Liver (tissue), 9 donors: ENCODE results near the gene RYR2. TPM values are rescaled to one million over a fixed set of nuclear protein-coding genes. Genes with fewer than 3 reads are reported as not detected.

Experiments used
- DNase-seq: peaks from one replicate; pipeline ENCODE4 v3.0.0-alpha.2; 2017; ENCODE audit warnings: low spot score
- H3K27ac ChIP-seq, 2 donors: one replicate each; pipeline ENCODE4 v1.7.0; 2013; ENCODE audit warnings: inconsistent platforms in 2 of 2, low read length in 2 of 2, control low read depth in 1 of 2, low read depth in 1 of 2, mild to moderate bottlenecking in 1 of 2
- H3K27me3 ChIP-seq, 4 donors: one replicate each; pipeline versions ENCODE4 v1.6.1 to v1.7.0; 2013; ENCODE audit warnings: low read length in 3 of 4, inconsistent platforms in 1 of 4, mild to moderate bottlenecking in 1 of 4, moderate library complexity in 1 of 4; ENCODE audit not compliant: control insufficient read depth in 4 of 4, insufficient read depth in 4 of 4
- H3K36me3 ChIP-seq, 4 donors: one replicate each; pipeline versions ENCODE4 v1.6.1 to v1.7.0; 2013; ENCODE audit warnings: low read length in 3 of 4, mild to moderate bottlenecking in 3 of 4, low read depth in 1 of 4, moderate library complexity in 1 of 4; ENCODE audit not compliant: control insufficient read depth in 4 of 4, insufficient read depth in 3 of 4
- H3K4me1 ChIP-seq, 4 donors: one replicate each; pipeline versions ENCODE4 v1.6.1 to v1.7.0; 2013; ENCODE audit warnings: low read length in 3 of 4, mild to moderate bottlenecking in 3 of 4, moderate library complexity in 1 of 4; ENCODE audit not compliant: control insufficient read depth in 4 of 4, insufficient read depth in 4 of 4
- H3K4me3 ChIP-seq, 3 donors: one replicate each; pipeline versions ENCODE4 v1.6.1 to v1.7.0; 2013; ENCODE audit warnings: low read length in 3 of 3, control low read depth in 1 of 3, low read depth in 1 of 3, mild to moderate bottlenecking in 1 of 3
- H3K9ac ChIP-seq, 2 donors: one replicate each; pipeline ENCODE4 v1.7.0; 2013; ENCODE audit warnings: low read length in 2 of 2, mild to moderate bottlenecking in 2 of 2, moderate library complexity in 2 of 2, control low read depth in 1 of 2, low read depth in 1 of 2
- H3K9me3 ChIP-seq, 4 donors: one replicate each; pipeline versions ENCODE4 v1.6.1 to v1.7.0; 2013; ENCODE audit warnings: low read length in 3 of 4; ENCODE audit not compliant: control insufficient read depth in 4 of 4
- ATF3 ChIP-seq: IDR thresholded peaks from 2 replicates; pipeline ENCODE4 v1.6.1; 2016; ENCODE audit warnings: antibody characterized with exemption
- CTCF ChIP-seq: fragments of 150-350 bp; IDR thresholded peaks from 2 replicates; pipeline ENCODE4 v1.5.1; 2017; ENCODE audit warnings: improper control_type of control experiment, low read depth, low read length; ENCODE audit not compliant: missing input control
- EGR1 ChIP-seq, 2 donors: IDR thresholded peaks; 2 replicates each; pipeline ENCODE4 v1.6.1; 2016 to 2018; ENCODE audit warnings: antibody characterized with exemption in 2 of 2, low read depth in 2 of 2
- FOXA1 ChIP-seq: IDR thresholded peaks from 2 replicates; pipeline ENCODE4 v1.6.1; 2016; ENCODE audit warnings: antibody characterized with exemption
- FOXA2 ChIP-seq: IDR thresholded peaks from 2 replicates; pipeline ENCODE4 v1.6.1; 2016; ENCODE audit warnings: antibody characterized with exemption
- GABPA ChIP-seq, 2 donors: IDR thresholded peaks in 1 of 2; conservative IDR thresholded peaks in 1 of 2; 2 replicates each; pipeline ENCODE4 v1.6.1; 2016; ENCODE audit warnings: antibody characterized with exemption in 2 of 2, mild to moderate bottlenecking in 1 of 2, moderate library complexity in 1 of 2
- HNF4A ChIP-seq, 2 donors: conservative IDR thresholded peaks; 2 replicates each; pipeline ENCODE4 v1.6.1; 2016; ENCODE audit warnings: antibody characterized with exemption in 2 of 2, mild to moderate bottlenecking in 2 of 2
- HNF4G ChIP-seq: IDR thresholded peaks from 2 replicates; pipeline ENCODE4 v1.6.1; 2016; ENCODE audit warnings: antibody characterized with exemption
- JUND ChIP-seq, 2 donors: IDR thresholded peaks; 2 replicates each; pipeline ENCODE4 v1.6.1; 2016; ENCODE audit warnings: antibody characterized with exemption in 2 of 2
- MAX ChIP-seq: IDR thresholded peaks from 2 replicates; pipeline ENCODE4 v1.6.1; 2016; ENCODE audit warnings: antibody characterized with exemption
- NR2F2 ChIP-seq: IDR thresholded peaks from 2 replicates; pipeline ENCODE4 v1.6.1; 2016; ENCODE audit warnings: antibody characterized with exemption
- RAD21 ChIP-seq, 2 donors: IDR thresholded peaks; 2 replicates each; pipeline ENCODE4 v1.6.1; 2016; ENCODE audit warnings: antibody characterized with exemption in 2 of 2, mild to moderate bottlenecking in 2 of 2
- REST ChIP-seq: IDR thresholded peaks from 2 replicates; pipeline ENCODE4 v1.6.1; 2016; ENCODE audit warnings: antibody characterized with exemption, mild to moderate bottlenecking
- RXRA ChIP-seq, 2 donors: IDR thresholded peaks; 2 replicates each; pipeline ENCODE4 v1.6.1; 2017 to 2018; ENCODE audit warnings: antibody characterized with exemption in 2 of 2, mild to moderate bottlenecking in 1 of 2
- SP1 ChIP-seq: IDR thresholded peaks from 2 replicates; pipeline ENCODE4 v1.6.1; 2018; ENCODE audit warnings: antibody characterized with exemption, mild to moderate bottlenecking
- TAF1 ChIP-seq: conservative IDR thresholded peaks from 2 replicates; pipeline ENCODE4 v1.6.1; 2016; ENCODE audit warnings: antibody characterized with exemption, mild to moderate bottlenecking
- YY1 ChIP-seq: IDR thresholded peaks from 2 replicates; pipeline ENCODE4 v1.6.1; 2016; ENCODE audit warnings: antibody characterized with exemption, mild to moderate bottlenecking
- ZBTB33 ChIP-seq: IDR thresholded peaks from 2 replicates; pipeline ENCODE4 v1.6.1; 2016; ENCODE audit warnings: antibody characterized with exemption
- WGBS: extraction: QIAGEN DNeasy Blood & Tissue Kit; methylation state at CpG from one replicate; pipeline ENCODE4 v1.1.7; 2013; 5-methylcytosine and 5-hydroxymethylcytosine counted together
- polyA plus RNA-seq, 2 donors: library from polyadenylated mRNA; stranded (reverse) in 1 of 2; unstranded in 1 of 2; fragments of 200-250 nt in 1 of 2; fragments of >200 nt in 1 of 2; fragmentation: Nextera tagmentation in 1 of 2; extraction: Ambion mirVana in 1 of 2; gene quantifications; one replicate each; pipeline versions ENCODE4 v1.2.1 to v1.2.3, GENCODE V29; 2013 to 2015
- total RNA-seq, 2 donors: library from RNA; depleted of rRNA; stranded (reverse); fragments of >200 nt; gene quantifications; one replicate each; pipeline ENCODE4 v1.2.3, GENCODE V29; 2014
- donor health status: healthy.
- donor health status: healthy.
- donor health status: healthy.
- donor health status: healthy.
- donor health status: healthy.

The RYR2 gene
- total and polyA plus RNA-seq, 4 donors, result 0.06 to 0.75 (median 0.31) TPM

GRCh38 chr1:237873487-237874211, 831.7 kb downstream of the RYR2 start:
- no peak for DNase-seq
- TF ChIP-seq ZBTB33 (no peak), HNF4G (no peak)
- WGBS, result 73% methylated on average over 4 of the region's 4 CpGs

GRCh38 chr1:237875291-237875690, 833.3 kb downstream of the RYR2 start:
- no peak overlapping the region for H3K27ac ChIP-seq
- TF ChIP-seq RAD21 (IDR thresholded peaks at IDR 0.05), result no peak
- TF ChIP-seq JUND (IDR thresholded peaks at IDR 0.05), result no peak
- no peak for TF ChIP-seq NR2F2
- no peak for TF ChIP-seq SP1
- no peak for TF ChIP-seq TAF1
- TF ChIP-seq YY1, result no peak
- no peak for TF ChIP-seq REST
- TF ChIP-seq HNF4G, result no peak
- TF ChIP-seq CTCF, result no peak
- no peak for TF ChIP-seq MAX
- no peak for TF ChIP-seq ZBTB33
- TF ChIP-seq EGR1 (IDR thresholded peaks at IDR 0.05; ENCODE audit: low read depth in 2 of 2), result no peak
- TF ChIP-seq FOXA2, result no peak
- no peak for TF ChIP-seq RXRA (IDR thresholded peaks at IDR 0.05)
- TF ChIP-seq ATF3, result no peak
- TF ChIP-seq GABPA (IDR thresholded peaks at IDR 0.05 in 1 of 2, conservative IDR thresholded peaks at IDR 0.05 in 1 of 2), result no peak
- TF ChIP-seq HNF4A (conservative IDR thresholded peaks at IDR 0.05), result no peak
- no peak for TF ChIP-seq FOXA1
- H3K9me3 ChIP-seq, result no peaks in the 10 kb centered on the region
- 90% methylated on average over 8 of the region's 8 CpGs for WGBS
- H3K9ac ChIP-seq, result no peak overlapping the region
- H3K27me3 ChIP-seq, result peaks cover 0 to 4% (median 1%) of the 10 kb centered on the region in 4 donors
- no peak overlapping the region for H3K4me3 ChIP-seq
- no peaks in the 10 kb centered on the region for H3K4me1 ChIP-seq
- H3K36me3 ChIP-seq, result no peaks in the 10 kb centered on the region
- DNase-seq, result no peak

More at GRCh38 chr1:237873487-237874211, 831.7 kb downstream of the RYR2 start:
- H3K27ac ChIP-seq, result no peak overlapping the region
- H3K4me3 ChIP-seq, result no peak overlapping the region
- peaks cover 0 to 4% (median 1%) of the 10 kb centered on the region in 4 donors for H3K27me3 ChIP-seq
- no peak overlapping the region for H3K9ac ChIP-seq
- no peaks in the 10 kb centered on the region for H3K9me3 ChIP-seq
- H3K36me3 ChIP-seq, result no peaks in the 10 kb centered on the region
- H3K4me1 ChIP-seq, result no peaks in the 10 kb centered on the region
